Keratinocyte (primary cell): ENCODE data around the gene PLAAT3. TPM values are rescaled to one million over a fixed set of nuclear protein-coding genes. Genes with fewer than 3 reads are reported as not detected.

Experiments used
- DNase-seq: peaks from one replicate; pipeline ENCODE4 v3.0.0-alpha.2; 2011; ENCODE audit warnings: low read depth, missing footprints, low spot score
- FAIRE-seq: peaks from 2 replicates; lab custom pipeline; 2011; peaks lifted over from hg19 to GRCh38; lab: Jason Lieb, UNC
- H2AFZ ChIP-seq: 2 replicates; pipeline ENCODE4 v1.6.0; 2012; ENCODE audit warnings: low read length, control low read depth, inconsistent platforms; ENCODE audit not compliant: control insufficient read depth
- H3K27ac ChIP-seq: 2 replicates; pipeline ENCODE4 v1.5.1; 2011; ENCODE audit warnings: low read length; ENCODE audit not compliant: control insufficient read depth, insufficient read depth
- H3K27me3 ChIP-seq: 3 replicates; pipeline ENCODE4 v1.6.0; 2011; ENCODE audit warnings: low read length; ENCODE audit not compliant: control insufficient read depth, insufficient read depth; ENCODE audit errors: extremely low read depth
- H3K36me3 ChIP-seq, 2 experiments: 2 replicates in 1 of 2; 3 replicates in 1 of 2; pipeline ENCODE4 v1.5.1; 2011; ENCODE audit warnings: low read length in 2 of 2, mild to moderate bottlenecking in 1 of 2; ENCODE audit not compliant: control insufficient read depth in 2 of 2, insufficient read depth in 2 of 2; ENCODE audit errors: extremely low read depth in 1 of 2
- H3K4me1 ChIP-seq: 3 replicates; pipeline ENCODE4 v1.5.1; 2011; ENCODE audit warnings: low read length; ENCODE audit not compliant: control insufficient read depth, insufficient read depth; ENCODE audit errors: extremely low read depth
- H3K4me2 ChIP-seq: 3 replicates; pipeline ENCODE4 v1.6.0; 2011; ENCODE audit warnings: low read depth, low read length; ENCODE audit not compliant: control insufficient read depth, insufficient read depth; ENCODE audit errors: extremely low read depth
- H3K4me3 ChIP-seq, 3 experiments: fragments of 200-600 bp in 1 of 3; sonication (generic) in 1 of 3; 2 replicates in 2 of 3; 3 replicates in 1 of 3; pipeline ENCODE4 v1.5.1; 2011 to 2016; ENCODE audit warnings: low read length in 3 of 3, mild to moderate bottlenecking in 3 of 3, control low read depth in 2 of 3, inconsistent platforms in 1 of 3, low read depth in 1 of 3, mixed read lengths in 1 of 3, mixed run types in 1 of 3, moderate library complexity in 1 of 3; ENCODE audit not compliant: control insufficient read depth in 2 of 3, insufficient read depth in 2 of 3; ENCODE audit errors: extremely low read depth in 1 of 3
- H3K79me2 ChIP-seq: 2 replicates; pipeline ENCODE4 v1.6.0; 2012; ENCODE audit warnings: low read length; ENCODE audit not compliant: control insufficient read depth, insufficient read depth
- H3K9ac ChIP-seq: 3 replicates; pipeline ENCODE4 v1.6.0; 2011; ENCODE audit warnings: low read length; ENCODE audit not compliant: control insufficient read depth, insufficient read depth; ENCODE audit errors: extremely low read depth
- H3K9me1 ChIP-seq: 3 replicates; pipeline ENCODE4 v1.6.0; 2011; ENCODE audit warnings: low read length; ENCODE audit not compliant: control insufficient read depth, insufficient read depth; ENCODE audit errors: extremely low read depth
- H3K9me3 ChIP-seq: 2 replicates; pipeline ENCODE4 v1.5.1; 2012; ENCODE audit warnings: low read depth, low read length; ENCODE audit not compliant: control insufficient read depth
- H4K20me1 ChIP-seq: 3 replicates; pipeline ENCODE4 v1.6.0; 2011; ENCODE audit warnings: low read length; ENCODE audit not compliant: control insufficient read depth, insufficient read depth; ENCODE audit errors: extremely low read depth
- EZH2 ChIP-seq: IDR thresholded peaks from one replicate; pipeline ENCODE4 v1.6.1; 2012; ENCODE audit warnings: inconsistent platforms, mild to moderate bottlenecking, low read length, moderate library complexity
- dilution Hi-C: fragments of 300-500 bp; cut with MboI; formaldehyde crosslinking; loops from one replicate; pipeline ENCODE4 v1.7.0; 2020; ENCODE audit warnings: low sequenced_read_pairs; ENCODE audit not compliant: extremely low pct_ligation_motif_present
- polyA plus RNA-seq, 5 experiments: library from polyadenylated mRNA; depleted of rRNA in 3 of 5; stranded (reverse) in 3 of 5; stranded (forward) in 1 of 5; unstranded in 1 of 5; fragments of >200 nt; gene quantifications; 1 replicate in 1 of 5; 2 replicates in 3 of 5; 3 replicates in 1 of 5; pipeline versions ENCODE4 v1.2.1 to v1.2.3, GENCODE V29; 2011 to 2012; ENCODE audit warnings: missing spikeins in 2 of 5, low read depth in 1 of 5, low replicate concordance in 1 of 5
- TF ChIP-seq, protein P1 (sequence below), 3 experiments: IDR thresholded peaks in 1 of 3; conservative IDR thresholded peaks in 1 of 3; optimal IDR thresholded peaks in 1 of 3; 2 replicates in 2 of 3; 3 replicates in 1 of 3; pipeline versions ENCODE3 to v1.5.1; 2011; ENCODE audit warnings: low read length in 3 of 3, mild to moderate bottlenecking in 3 of 3, moderate library complexity in 2 of 3, control low read depth in 1 of 3, inconsistent platforms in 1 of 3; ENCODE audit not compliant: insufficient read depth in 2 of 3; ENCODE audit errors: extremely low read depth in 1 of 3

Gene PLAAT3
- polyA plus RNA-seq, 1 donor (not counting 4 experiments of a cell fraction or from before 2014, with no cell fraction given), result 0.20 TPM

DNA sequence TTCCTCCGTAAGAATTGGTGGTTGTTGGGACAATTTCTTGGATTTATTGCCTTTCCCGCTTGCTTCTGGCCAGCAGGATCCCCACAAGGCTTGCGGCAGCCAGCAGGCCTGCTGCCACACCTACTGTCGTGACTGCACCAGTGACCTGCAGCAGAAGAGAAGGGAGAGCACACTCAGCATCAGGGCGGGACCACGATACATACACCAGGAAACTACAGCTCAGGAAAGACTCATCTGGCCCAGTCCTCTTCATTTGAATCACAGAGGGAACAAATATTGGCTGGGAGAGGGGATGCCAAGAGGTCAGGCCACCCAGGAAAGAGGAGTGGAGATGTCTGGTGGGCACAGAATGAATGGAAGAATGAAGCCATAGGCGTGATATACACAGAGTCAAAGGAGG is 61.3 kb downstream of the PLAAT3 start:
- Histone ChIP-seq H3K9me3 (no peaks in the 10 kb centered on the region), H3K79me2 (no peaks in the 10 kb centered on the region), H3K27ac (no peak overlapping the region), H3K4me3 (no peak overlapping the region), H3K9ac (no peak overlapping the region), H3K4me1 (peaks cover 2% of the 10 kb centered on the region), H3K36me3 (no peaks in the 10 kb centered on the region), H3K27me3 (no peaks in the 10 kb centered on the region), H3K9me1 (no peaks in the 10 kb centered on the region), H2AFZ (no peak overlapping the region), H4K20me1 (no peaks in the 10 kb centered on the region), H3K4me2 (no peak overlapping the region)
- FAIRE-seq, result no peak
- dilution Hi-C loops, result no loop called here
- no peak for DNase-seq
- TF ChIP-seq EZH2, result no peak
- TF ChIP-seq, protein P1, sequence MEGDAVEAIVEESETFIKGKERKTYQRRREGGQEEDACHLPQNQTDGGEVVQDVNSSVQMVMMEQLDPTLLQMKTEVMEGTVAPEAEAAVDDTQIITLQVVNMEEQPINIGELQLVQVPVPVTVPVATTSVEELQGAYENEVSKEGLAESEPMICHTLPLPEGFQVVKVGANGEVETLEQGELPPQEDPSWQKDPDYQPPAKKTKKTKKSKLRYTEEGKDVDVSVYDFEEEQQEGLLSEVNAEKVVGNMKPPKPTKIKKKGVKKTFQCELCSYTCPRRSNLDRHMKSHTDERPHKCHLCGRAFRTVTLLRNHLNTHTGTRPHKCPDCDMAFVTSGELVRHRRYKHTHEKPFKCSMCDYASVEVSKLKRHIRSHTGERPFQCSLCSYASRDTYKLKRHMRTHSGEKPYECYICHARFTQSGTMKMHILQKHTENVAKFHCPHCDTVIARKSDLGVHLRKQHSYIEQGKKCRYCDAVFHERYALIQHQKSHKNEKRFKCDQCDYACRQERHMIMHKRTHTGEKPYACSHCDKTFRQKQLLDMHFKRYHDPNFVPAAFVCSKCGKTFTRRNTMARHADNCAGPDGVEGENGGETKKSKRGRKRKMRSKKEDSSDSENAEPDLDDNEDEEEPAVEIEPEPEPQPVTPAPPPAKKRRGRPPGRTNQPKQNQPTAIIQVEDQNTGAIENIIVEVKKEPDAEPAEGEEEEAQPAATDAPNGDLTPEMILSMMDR (optimal IDR thresholded peaks at IDR 0.05 in 1 of 3, IDR thresholded peaks at IDR 0.05 in 1 of 3, conservative IDR thresholded peaks at IDR 0.05 in 1 of 3; ENCODE audit: extremely low read depth in 1 of 3, insufficient read depth in 2 of 3, low read length in 3 of 3), result no peak

- Histone ChIP-seq H3K4me3 (no peak overlapping the region), H3K4me1 (peaks cover 2% of the 10 kb centered on the region), H3K9ac (no peak overlapping the region), H3K4me2 (no peak overlapping the region), H3K9me1 (no peaks in the 10 kb centered on the region), H3K79me2 (no peaks in the 10 kb centered on the region), H3K9me3 (no peaks in the 10 kb centered on the region), H3K27ac (no peak overlapping the region), H2AFZ (no peak overlapping the region), H3K27me3 (no peaks in the 10 kb centered on the region), H3K36me3 (no peaks in the 10 kb centered on the region), H4K20me1 (no peaks in the 10 kb centered on the region)
- TF ChIP-seq, protein P1 (optimal IDR thresholded peaks at IDR 0.05 in 1 of 3, IDR thresholded peaks at IDR 0.05 in 1 of 3, conservative IDR thresholded peaks at IDR 0.05 in 1 of 3; ENCODE audit: extremely low read depth in 1 of 3, insufficient read depth in 2 of 3, low read length in 3 of 3), result no peak
- no peak for TF ChIP-seq EZH2
- DNase-seq (no peak), FAIRE-seq (no peak)
- dilution Hi-C loops, result no loop called here
Observed at GRCh38 chr11:63551889-63552266, 62.4 kb downstream of the PLAAT3 start.
